ENCODE results near the gene GATAD2B.

DNA sequence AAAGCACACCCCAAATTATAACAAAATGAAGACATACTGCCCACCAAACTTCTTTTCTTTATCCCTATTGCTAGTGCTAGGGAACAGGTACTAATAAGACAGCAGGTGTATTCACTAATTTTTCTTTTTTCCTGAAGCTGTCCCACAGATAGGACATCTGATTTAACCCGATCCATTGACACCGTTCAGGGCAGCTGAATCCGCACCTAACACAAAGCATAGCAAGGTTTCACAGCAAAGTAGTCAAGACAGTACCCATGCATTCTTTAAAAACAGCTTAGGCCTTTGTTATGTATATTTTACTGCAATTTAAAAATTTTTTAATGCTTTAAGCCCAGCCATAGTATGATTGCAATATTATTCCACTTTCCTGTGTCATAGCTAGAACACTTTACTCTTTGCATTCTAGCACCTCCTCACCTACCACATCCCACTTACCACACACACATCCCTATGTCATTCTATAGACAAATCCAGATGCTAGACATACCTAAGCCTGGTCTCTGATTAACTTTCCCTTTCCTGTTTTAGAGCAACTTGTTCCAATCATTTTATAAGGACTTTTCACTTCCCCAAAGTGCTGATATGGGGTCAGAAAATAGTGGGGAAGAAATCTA is 40.4 kb downstream of the GATAD2B start:
- TF ChIP-seq, protein P1, sequence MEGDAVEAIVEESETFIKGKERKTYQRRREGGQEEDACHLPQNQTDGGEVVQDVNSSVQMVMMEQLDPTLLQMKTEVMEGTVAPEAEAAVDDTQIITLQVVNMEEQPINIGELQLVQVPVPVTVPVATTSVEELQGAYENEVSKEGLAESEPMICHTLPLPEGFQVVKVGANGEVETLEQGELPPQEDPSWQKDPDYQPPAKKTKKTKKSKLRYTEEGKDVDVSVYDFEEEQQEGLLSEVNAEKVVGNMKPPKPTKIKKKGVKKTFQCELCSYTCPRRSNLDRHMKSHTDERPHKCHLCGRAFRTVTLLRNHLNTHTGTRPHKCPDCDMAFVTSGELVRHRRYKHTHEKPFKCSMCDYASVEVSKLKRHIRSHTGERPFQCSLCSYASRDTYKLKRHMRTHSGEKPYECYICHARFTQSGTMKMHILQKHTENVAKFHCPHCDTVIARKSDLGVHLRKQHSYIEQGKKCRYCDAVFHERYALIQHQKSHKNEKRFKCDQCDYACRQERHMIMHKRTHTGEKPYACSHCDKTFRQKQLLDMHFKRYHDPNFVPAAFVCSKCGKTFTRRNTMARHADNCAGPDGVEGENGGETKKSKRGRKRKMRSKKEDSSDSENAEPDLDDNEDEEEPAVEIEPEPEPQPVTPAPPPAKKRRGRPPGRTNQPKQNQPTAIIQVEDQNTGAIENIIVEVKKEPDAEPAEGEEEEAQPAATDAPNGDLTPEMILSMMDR (IDR thresholded peaks at IDR 0.05; ENCODE audit: insufficient read depth, low read length): no peak
- TF ChIP-seq POLR2AphosphoS5 (IDR thresholded peaks at IDR 0.05; ENCODE audit: low read depth) (no peak), GABPA (IDR thresholded peaks at IDR 0.05; ENCODE audit: low read depth) (no peak)
- TF ChIP-seq, protein P2, sequence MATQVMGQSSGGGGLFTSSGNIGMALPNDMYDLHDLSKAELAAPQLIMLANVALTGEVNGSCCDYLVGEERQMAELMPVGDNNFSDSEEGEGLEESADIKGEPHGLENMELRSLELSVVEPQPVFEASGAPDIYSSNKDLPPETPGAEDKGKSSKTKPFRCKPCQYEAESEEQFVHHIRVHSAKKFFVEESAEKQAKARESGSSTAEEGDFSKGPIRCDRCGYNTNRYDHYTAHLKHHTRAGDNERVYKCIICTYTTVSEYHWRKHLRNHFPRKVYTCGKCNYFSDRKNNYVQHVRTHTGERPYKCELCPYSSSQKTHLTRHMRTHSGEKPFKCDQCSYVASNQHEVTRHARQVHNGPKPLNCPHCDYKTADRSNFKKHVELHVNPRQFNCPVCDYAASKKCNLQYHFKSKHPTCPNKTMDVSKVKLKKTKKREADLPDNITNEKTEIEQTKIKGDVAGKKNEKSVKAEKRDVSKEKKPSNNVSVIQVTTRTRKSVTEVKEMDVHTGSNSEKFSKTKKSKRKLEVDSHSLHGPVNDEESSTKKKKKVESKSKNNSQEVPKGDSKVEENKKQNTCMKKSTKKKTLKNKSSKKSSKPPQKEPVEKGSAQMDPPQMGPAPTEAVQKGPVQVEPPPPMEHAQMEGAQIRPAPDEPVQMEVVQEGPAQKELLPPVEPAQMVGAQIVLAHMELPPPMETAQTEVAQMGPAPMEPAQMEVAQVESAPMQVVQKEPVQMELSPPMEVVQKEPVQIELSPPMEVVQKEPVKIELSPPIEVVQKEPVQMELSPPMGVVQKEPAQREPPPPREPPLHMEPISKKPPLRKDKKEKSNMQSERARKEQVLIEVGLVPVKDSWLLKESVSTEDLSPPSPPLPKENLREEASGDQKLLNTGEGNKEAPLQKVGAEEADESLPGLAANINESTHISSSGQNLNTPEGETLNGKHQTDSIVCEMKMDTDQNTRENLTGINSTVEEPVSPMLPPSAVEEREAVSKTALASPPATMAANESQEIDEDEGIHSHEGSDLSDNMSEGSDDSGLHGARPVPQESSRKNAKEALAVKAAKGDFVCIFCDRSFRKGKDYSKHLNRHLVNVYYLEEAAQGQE (IDR thresholded peaks at IDR 0.05; ENCODE audit: insufficient replicate concordance, low read depth): no peak
